ENCODE results near the gene FNBP1L.

FNBP1L gene

GRCh38 chr1:93595743-93596142 lies 147.8 kb downstream of the FNBP1L start:
- DNase-seq = no peak

- no peak for DNase-seq
These were observed 148.6 kb downstream of the FNBP1L start for GRCh38 chr1:93596329-93597089.

GRCh38 chr1:93597709-93598108 lies 149.8 kb downstream of the FNBP1L start:
- no peak for DNase-seq

GRCh38 chr1:93598396-93598795 lies 150.5 kb downstream of the FNBP1L start:
- no peak for DNase-seq

- DNase-seq = no peak
These were observed 151.0 kb downstream of the FNBP1L start for GRCh38 chr1:93598861-93599439.

GRCh38 chr1:93599479-93599878 lies 151.6 kb downstream of the FNBP1L start:
- no peak for DNase-seq

- DNase-seq = no peak
These were observed 152.7 kb downstream of the FNBP1L start for GRCh38 chr1:93600663-93601062.

- no peak for DNase-seq
These were observed 153.8 kb downstream of the FNBP1L start for GRCh38 chr1:93601686-93602085.

- no peak for DNase-seq
These were observed 154.2 kb downstream of the FNBP1L start for GRCh38 chr1:93602101-93602500.

GRCh38 chr1:93603106-93603505 lies 155.2 kb downstream of the FNBP1L start:
- no peak for DNase-seq

GRCh38 chr1:93603601-93604000 lies 155.7 kb downstream of the FNBP1L start:
- DNase-seq = no peak
